MCF 10A (cell line): ENCODE data around the gene GALK1. TPM values are rescaled to one million over a fixed set of nuclear protein-coding genes. Genes with fewer than 3 reads are reported as not detected.

Source experiments
- BruUV-seq: library from RNA; stranded (reverse); fragments of 400-500 nt; replicated peaks from 2 replicates; lab custom pipeline; 2021; lab: Mats Ljungman, UMichigan
- CTCF ChIA-PET: fragments of 300-600 bp; sonication (Branson Sonifier 250); formaldehyde crosslinking; extraction: SDS; loops from one replicate; lab custom pipeline; 2021; ENCODE audit warnings: antibody characterized with exemption, inconsistent platforms; lab: Yijun Ruan, JAX
- POLR2A ChIA-PET: fragments of 300-600, 350-650 bp; sonication (Branson Sonifier 250); formaldehyde crosslinking; extraction: SDS; loops from one replicate; lab custom pipeline; 2020; ENCODE audit warnings: antibody characterized with exemption, inconsistent platforms; lab: Yijun Ruan, JAX
- DNase-seq: peaks from one replicate; pipeline ENCODE4 v3.0.0-alpha.2; 2018; ENCODE audit not compliant: unreplicated experiment
- H3K27ac Mint-ChIP-seq: one replicate; pipeline ENCODE4 v1.8.0; 2022; ENCODE audit warnings: mild to moderate bottlenecking, low read depth, mixed read lengths; ENCODE audit not compliant: unreplicated experiment
- H3K27me3 Mint-ChIP-seq: one replicate; pipeline ENCODE4 v1.8.0; 2022; ENCODE audit warnings: mixed read lengths; ENCODE audit not compliant: insufficient read depth, unreplicated experiment
- H3K36me3 Mint-ChIP-seq: one replicate; pipeline ENCODE4 v1.8.0; 2022; ENCODE audit warnings: mild to moderate bottlenecking, moderate library complexity, mixed read lengths; ENCODE audit not compliant: insufficient read depth, unreplicated experiment
- H3K4me1 Mint-ChIP-seq: one replicate; pipeline ENCODE4 v1.8.0; 2022; ENCODE audit warnings: mixed read lengths; ENCODE audit not compliant: insufficient read depth, unreplicated experiment
- H3K4me3 Mint-ChIP-seq: one replicate; pipeline ENCODE4 v1.8.0; 2022; ENCODE audit warnings: mild to moderate bottlenecking, moderate library complexity, mixed read lengths; ENCODE audit not compliant: unreplicated experiment
- H3K9me3 Mint-ChIP-seq: one replicate; pipeline ENCODE4 v1.8.0; 2022; ENCODE audit warnings: mixed read lengths; ENCODE audit not compliant: unreplicated experiment
- CTCF ChIP-seq: fragments of 200-600 bp; IDR thresholded peaks from one replicate; pipeline ENCODE4 v1.8.0; 2022; ENCODE audit warnings: antibody characterized with exemption, mild to moderate bottlenecking; ENCODE audit not compliant: unreplicated experiment
- intact Hi-C: fragments of 100-400 bp; cut with micrococcal nuclease; formaldehyde crosslinking; loops from 2 replicates; pipeline ENCODE4 v1.14.1; 2022
- total RNA-seq: library from RNA; stranded (reverse); gene quantifications from 2 replicates; pipeline ENCODE4 v1.2.3, GENCODE V29; 2022

The GALK1 gene
- total RNA-seq, 1 experiment from 2014 or later = 8.7 TPM

DNA sequence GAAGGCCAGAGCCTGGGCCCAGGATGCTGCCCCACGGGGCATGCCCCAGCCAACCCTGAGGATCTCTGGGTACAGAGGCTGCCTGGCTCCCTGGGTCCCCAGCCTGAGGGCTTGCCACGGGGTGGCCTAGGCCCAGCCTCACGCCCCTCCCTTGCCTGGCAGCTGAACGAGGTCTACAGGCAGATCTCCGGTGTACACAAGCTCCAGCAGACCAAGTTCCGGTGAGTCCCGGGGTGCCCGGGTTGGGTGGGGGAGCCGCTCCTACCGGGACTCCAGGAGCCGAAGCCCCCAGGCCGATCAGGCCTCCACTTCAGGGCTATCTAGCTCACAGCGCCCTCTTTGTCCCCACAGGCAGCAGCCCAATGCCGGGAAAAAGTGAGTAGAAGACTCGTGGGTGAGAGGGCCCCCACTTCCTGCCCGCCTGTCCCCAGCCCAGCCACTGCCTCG lies 24.3 kb downstream of the GALK1 start:
- intact Hi-C loops = no loop called here
- BruUV-seq = no TSS peak
- no peak for DNase-seq
- no peak overlapping the region for H3K27ac Mint-ChIP-seq
- no peaks in the 10 kb centered on the region for H3K9me3 Mint-ChIP-seq
- peaks cover 5% of the 10 kb centered on the region for H3K4me1 Mint-ChIP-seq
- no peak overlapping the region for H3K4me3 Mint-ChIP-seq
- peaks cover 89% of the 10 kb centered on the region for H3K36me3 Mint-ChIP-seq
- TF ChIP-seq CTCF = no peak
- ChIA-PET POLR2A (interaction anchor here (0.5 to 28.4 kb wide), 3 partner anchors 14 to 57 kb away, joined by 3 to 748 read pairs (median 3); no protein-coding TSS in a partner anchor), CTCF (interaction anchor here (0.5 kb wide), 1 partner anchor 90 kb away, joined by 3 read pairs; no protein-coding TSS in a partner anchor)
- H3K27me3 Mint-ChIP-seq = no peaks in the 10 kb centered on the region

DNA sequence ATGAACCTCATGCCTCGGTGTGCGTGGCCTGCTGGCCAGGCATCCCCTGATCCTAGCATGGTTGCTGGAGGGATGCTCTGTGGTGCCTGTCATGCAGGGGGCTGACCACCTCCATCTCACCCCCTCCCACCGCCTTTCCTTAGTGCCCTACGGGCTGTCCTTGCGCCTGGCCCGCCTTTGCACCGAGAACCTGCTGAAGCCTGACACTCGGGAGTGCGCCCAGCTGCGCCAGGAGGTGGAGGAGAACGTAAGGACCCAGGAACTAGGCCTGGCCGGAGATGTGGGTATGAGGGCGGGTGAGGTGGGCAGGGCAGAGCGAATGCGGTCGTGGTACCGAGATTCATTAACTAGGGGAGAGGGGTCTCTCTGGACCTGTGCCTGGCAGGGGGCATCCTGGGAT lies 24.8 kb downstream of the GALK1 start:
- CTCF ChIA-PET = no interaction called here
- intact Hi-C loops = no loop called here
- no peaks in the 10 kb centered on the region for H3K27me3 Mint-ChIP-seq
- H3K9me3 Mint-ChIP-seq = no peaks in the 10 kb centered on the region
- H3K4me3 Mint-ChIP-seq = no peak overlapping the region
- POLR2A ChIA-PET = interaction anchor here (0.5 to 28.4 kb wide), 5 partner anchors 9 to 57 kb away, joined by 3 to 748 read pairs (median 3); no protein-coding TSS in a partner anchor
- H3K27ac Mint-ChIP-seq = no peak overlapping the region
- peaks cover 5% of the 10 kb centered on the region for H3K4me1 Mint-ChIP-seq
- no TSS peak for BruUV-seq
- peaks cover 92% of the 10 kb centered on the region for H3K36me3 Mint-ChIP-seq
- no peak for TF ChIP-seq CTCF
- no peak for DNase-seq

- no peak overlapping the region for H3K27ac Mint-ChIP-seq
- no peak overlapping the region for H3K4me3 Mint-ChIP-seq
- H3K4me1 Mint-ChIP-seq = peaks cover 5% of the 10 kb centered on the region
- POLR2A ChIA-PET = interaction anchor here (0.7 to 28.4 kb wide), 4 partner anchors 9 to 57 kb away, joined by 3 to 748 read pairs (median 4); no protein-coding TSS in a partner anchor
- DNase-seq = no peak
- intact Hi-C loops = no loop called here
- CTCF ChIA-PET = interaction anchor here (0.6 kb wide), 1 partner anchor 46 kb away, joined by 3 read pairs; no protein-coding TSS in a partner anchor
- H3K36me3 Mint-ChIP-seq = peaks cover 94% of the 10 kb centered on the region
- BruUV-seq = no TSS peak
- TF ChIP-seq CTCF = no peak
- no peaks in the 10 kb centered on the region for H3K9me3 Mint-ChIP-seq
- H3K27me3 Mint-ChIP-seq = no peaks in the 10 kb centered on the region
Observed at GRCh38 chr17:75739801-75740200, 25.2 kb downstream of the GALK1 start.

- POLR2A ChIA-PET = interaction anchor here (0.6 to 28.4 kb wide), 4 partner anchors 16 to 56 kb away, joined by 3 to 748 read pairs (median 11); no protein-coding TSS in a partner anchor
- no TSS peak for BruUV-seq
- peaks cover 94% of the 10 kb centered on the region for H3K36me3 Mint-ChIP-seq
- H3K27ac Mint-ChIP-seq = no peak overlapping the region
- CTCF ChIA-PET = interaction anchor here (0.6 to 2.2 kb wide), 4 partner anchors 9 to 64 kb away, joined by 3 to 12 read pairs (median 6); no protein-coding TSS in a partner anchor
- H3K4me3 Mint-ChIP-seq = no peak overlapping the region
- no peak for TF ChIP-seq CTCF
- no peaks in the 10 kb centered on the region for H3K9me3 Mint-ChIP-seq
- H3K4me1 Mint-ChIP-seq = peaks cover 5% of the 10 kb centered on the region
- intact Hi-C loops = no loop called here
- DNase-seq = no peak
- H3K27me3 Mint-ChIP-seq = no peaks in the 10 kb centered on the region
Observed at GRCh38 chr17:75739174-75739573, 25.8 kb downstream of the GALK1 start.
